SK-N-SH treated with all-trans-retinoic acid at 6 μM for 48 hours (cell line): ENCODE data around the gene ADAMTS4.

Source experiments
- CREB5 ChIP-seq: fragments of 250-450 bp; sonication (Bioruptor Pico); IDR thresholded peaks from 2 replicates; pipeline ENCODE4 v1.5.1; 2020; ENCODE audit warnings: low read depth, mild to moderate bottlenecking, moderate library complexity
- CSDC2 ChIP-seq: fragments of 250-450 bp; sonication (Bioruptor Pico); IDR thresholded peaks from 2 replicates; pipeline ENCODE4 v1.5.0; 2020; ENCODE audit warnings: mild to moderate bottlenecking, moderate library complexity
- ESRRG ChIP-seq: fragments of 250-450 bp; sonication (Bioruptor Pico); IDR thresholded peaks from 2 replicates; pipeline ENCODE4 v1.6.1; 2021; ENCODE audit warnings: mild to moderate bottlenecking
- GLIS3 ChIP-seq: fragments of 250-450 bp; sonication (Bioruptor Pico); IDR thresholded peaks from 2 replicates; pipeline ENCODE4 v1.5.0; 2020; ENCODE audit warnings: mild to moderate bottlenecking, moderate library complexity
- PATZ1 ChIP-seq: fragments of 250-450 bp; sonication (Bioruptor Pico); IDR thresholded peaks from 2 replicates; pipeline ENCODE4 v1.8.0; 2020; ENCODE audit warnings: mild to moderate bottlenecking, moderate library complexity, borderline replicate concordance
- RARB ChIP-seq: fragments of 250-450 bp; sonication (Bioruptor Pico); IDR thresholded peaks from 2 replicates; pipeline ENCODE4 v1.8.0; 2021; ENCODE audit warnings: mild to moderate bottlenecking, moderate library complexity
- SNAI2 ChIP-seq: fragments of 250-450 bp; sonication (Bioruptor Pico); IDR thresholded peaks from 2 replicates; pipeline ENCODE4 v1.5.0; 2020; ENCODE audit warnings: mild to moderate bottlenecking, moderate library complexity
- TSHZ2 ChIP-seq: fragments of 250-450 bp; sonication (Bioruptor Pico); IDR thresholded peaks from 2 replicates; pipeline ENCODE4 v1.5.0; 2020; ENCODE audit warnings: mild to moderate bottlenecking, moderate library complexity
- ZC3H10 ChIP-seq: fragments of 250-450 bp; sonication (Bioruptor Pico); IDR thresholded peaks from 2 replicates; pipeline ENCODE4 v1.5.1; 2021; ENCODE audit warnings: mild to moderate bottlenecking, moderate library complexity
- ZFP3 ChIP-seq: fragments of 250-450 bp; sonication (Bioruptor Pico); IDR thresholded peaks from 2 replicates; pipeline ENCODE4 v1.5.0; 2020; ENCODE audit warnings: mild to moderate bottlenecking, moderate library complexity
- ZFP30 ChIP-seq: fragments of 450-650 bp; formaldehyde crosslinking; IDR thresholded peaks from 2 replicates; pipeline ENCODE4 v1.5.0; 2022; ENCODE audit warnings: mild to moderate bottlenecking, moderate library complexity
- ZNF565 ChIP-seq: fragments of 450-650 bp; formaldehyde crosslinking; conservative IDR thresholded peaks from 2 replicates; pipeline ENCODE4 v1.5.0; 2020; ENCODE audit warnings: low read depth, mild to moderate bottlenecking, moderate library complexity
- ZNF70 ChIP-seq: fragments of 450-650 bp; formaldehyde crosslinking; IDR thresholded peaks from 2 replicates; pipeline ENCODE4 v1.5.0; 2020; ENCODE audit warnings: mild to moderate bottlenecking, moderate library complexity
- ZNF8 ChIP-seq: fragments of 450-650 bp; formaldehyde crosslinking; IDR thresholded peaks from 2 replicates; pipeline ENCODE4 v1.5.0; 2020; ENCODE audit warnings: mild to moderate bottlenecking, moderate library complexity

- TF ChIP-seq RARB (CRISPR knock-in tag) (no peak), ESRRG (CRISPR knock-in tag) (no peak), GLIS3 (CRISPR knock-in tag) (no peak), ZC3H10 (CRISPR knock-in tag) (no peak), TSHZ2 (CRISPR knock-in tag) (no peak), ZNF8 (CRISPR knock-in tag) (no peak), ZNF70 (CRISPR knock-in tag) (no peak), ZFP3 (no peak), CSDC2 (CRISPR knock-in tag) (no peak), PATZ1 (CRISPR knock-in tag) (no peak), SNAI2 (CRISPR knock-in tag) (no peak), ZFP30 (no peak), ZNF565 (CRISPR knock-in tag) (no peak), CREB5 (no peak)
These were observed 19.2 kb downstream of the ADAMTS4 start for GRCh38 chr1:161179698-161180097.
